Pulmonary artery endothelial cell (primary cell): ENCODE measurements around the gene NOP56. TPM values are rescaled to one million over a fixed set of nuclear protein-coding genes. Genes with fewer than 3 reads are reported as not detected.

Experiments
- DNase-seq: peaks from one replicate; pipeline ENCODE4 v3.0.0-alpha.2; 2011; ENCODE audit warnings: low read depth, low spot score
- total RNA-seq: library from RNA; depleted of rRNA; stranded (reverse); fragments of >200 nt; gene quantifications from 2 replicates; pipeline ENCODE4 v1.2.3, GENCODE V29; 2014

NOP56 gene, protein sequence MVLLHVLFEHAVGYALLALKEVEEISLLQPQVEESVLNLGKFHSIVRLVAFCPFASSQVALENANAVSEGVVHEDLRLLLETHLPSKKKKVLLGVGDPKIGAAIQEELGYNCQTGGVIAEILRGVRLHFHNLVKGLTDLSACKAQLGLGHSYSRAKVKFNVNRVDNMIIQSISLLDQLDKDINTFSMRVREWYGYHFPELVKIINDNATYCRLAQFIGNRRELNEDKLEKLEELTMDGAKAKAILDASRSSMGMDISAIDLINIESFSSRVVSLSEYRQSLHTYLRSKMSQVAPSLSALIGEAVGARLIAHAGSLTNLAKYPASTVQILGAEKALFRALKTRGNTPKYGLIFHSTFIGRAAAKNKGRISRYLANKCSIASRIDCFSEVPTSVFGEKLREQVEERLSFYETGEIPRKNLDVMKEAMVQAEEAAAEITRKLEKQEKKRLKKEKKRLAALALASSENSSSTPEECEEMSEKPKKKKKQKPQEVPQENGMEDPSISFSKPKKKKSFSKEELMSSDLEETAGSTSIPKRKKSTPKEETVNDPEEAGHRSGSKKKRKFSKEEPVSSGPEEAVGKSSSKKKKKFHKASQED
- 240 and 241 TPM in 2 replicates for total RNA-seq

DNA sequence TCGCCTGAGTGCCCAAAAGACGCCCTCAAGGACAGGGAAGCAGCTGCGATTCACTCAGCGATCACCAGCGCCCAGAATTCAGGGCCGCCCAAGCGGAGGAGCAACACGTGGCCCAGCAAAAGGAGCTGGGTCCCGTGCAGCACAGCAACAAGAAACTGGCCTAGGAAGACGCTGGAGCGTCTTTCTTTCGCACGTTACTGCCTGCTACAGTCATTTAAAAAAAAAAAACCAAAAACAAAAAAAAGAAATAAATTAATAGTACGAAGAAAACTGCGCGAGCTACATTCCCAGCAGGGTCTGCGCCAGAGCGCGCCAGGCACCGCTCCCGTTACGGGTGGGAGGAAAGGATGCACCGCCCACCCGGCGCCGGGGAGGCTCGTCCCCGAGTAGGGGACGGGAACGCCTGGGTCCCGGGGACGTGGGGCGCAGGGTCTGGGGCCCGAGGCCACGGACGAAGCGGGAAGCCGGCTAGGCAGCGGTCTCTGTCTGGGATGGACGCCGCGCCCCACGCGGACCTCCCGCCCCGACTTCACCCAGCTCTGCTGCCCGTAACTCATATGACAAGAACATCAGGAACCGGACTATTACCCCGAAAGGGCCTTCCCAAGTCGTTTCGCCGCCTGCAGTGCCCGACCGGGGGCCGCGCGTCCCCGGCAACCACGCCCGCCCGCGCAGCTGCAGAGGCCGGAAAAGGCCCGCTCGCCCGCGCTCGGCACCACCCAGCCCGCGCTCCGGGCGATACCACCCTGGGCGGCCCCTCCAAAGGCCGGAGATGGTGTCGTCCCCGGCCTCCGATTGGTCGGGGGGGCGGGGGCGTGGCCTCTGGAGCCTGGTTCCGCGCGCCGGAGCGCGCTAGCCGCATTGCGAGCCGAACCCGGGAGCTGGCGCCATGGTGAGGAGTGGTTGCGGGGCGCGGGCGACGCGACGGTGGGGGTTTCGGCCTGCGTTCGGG lies at the start of gene NOP56:
TSS of gene NOP56 (plus strand) at position 861 of the 952 bp plus-strand sequence. CDS start at position 890, 29 bp downstream.
- DNase-seq = peak; percentile 64

DNA sequence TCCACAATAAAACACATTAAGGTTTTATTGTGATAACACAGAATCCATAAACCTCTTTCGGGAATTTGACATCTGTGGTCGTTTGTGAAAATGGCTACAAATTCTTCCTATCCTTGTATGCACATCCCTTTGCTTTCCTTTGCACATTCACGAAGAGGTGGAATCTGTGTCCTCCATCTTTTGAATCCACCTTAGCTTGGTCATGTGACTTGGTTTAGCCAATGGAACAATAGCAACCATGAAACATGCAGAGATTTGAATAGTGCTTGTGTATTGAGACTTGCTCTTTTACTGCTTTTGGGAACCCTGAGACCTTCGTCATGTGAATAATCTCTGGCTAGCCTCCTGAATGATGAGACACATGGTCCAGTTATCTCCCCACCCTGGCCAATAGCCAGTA lies 49.7 kb upstream of the NOP56 start:
- DNase-seq = no peak

- no peak for DNase-seq
Observed at GRCh38 chr20:2603816-2604505, 48.5 kb upstream of the NOP56 start.

DNA sequence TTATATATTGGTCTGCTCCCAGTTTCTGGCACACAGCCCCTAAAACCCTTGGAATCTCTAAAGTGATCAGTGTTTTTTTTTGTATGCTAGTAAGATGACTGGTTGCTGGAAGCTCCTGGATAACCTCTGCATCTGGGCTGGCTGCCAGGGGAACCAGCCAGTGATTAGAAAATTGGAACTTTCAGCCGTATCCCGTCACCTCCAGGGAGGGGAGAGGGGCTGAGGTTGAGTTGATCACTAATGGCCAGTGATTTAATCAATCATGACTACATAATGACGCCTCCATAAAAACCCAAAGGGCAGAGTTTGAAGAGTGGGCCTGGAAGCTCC lies 48.0 kb upstream of the NOP56 start:
- DNase-seq = no peak

DNA sequence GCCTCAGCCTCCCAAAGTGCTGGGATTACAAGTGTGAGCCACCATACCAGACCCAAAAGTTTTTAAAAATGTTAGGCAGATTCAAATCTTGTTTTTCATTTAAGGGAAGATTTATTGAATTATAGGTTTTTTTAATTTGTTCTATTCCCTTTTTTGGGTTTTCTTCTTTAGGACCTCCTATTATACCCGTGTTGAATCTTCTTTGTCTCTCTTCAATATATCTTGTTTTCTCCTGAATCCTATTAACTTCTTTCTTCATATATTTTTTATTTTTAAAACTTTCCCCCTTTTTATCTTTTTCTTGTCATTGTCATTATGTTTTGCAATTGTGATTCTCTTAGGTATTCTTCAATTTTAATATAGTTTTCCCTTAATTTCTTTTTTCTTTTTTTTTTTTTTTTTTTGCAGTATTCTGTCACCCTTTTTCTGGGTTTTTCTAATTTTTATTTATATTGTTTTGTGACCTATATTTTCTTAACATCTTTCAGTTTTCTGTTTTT lies 45.9 kb upstream of the NOP56 start:
- DNase-seq = no peak

DNA sequence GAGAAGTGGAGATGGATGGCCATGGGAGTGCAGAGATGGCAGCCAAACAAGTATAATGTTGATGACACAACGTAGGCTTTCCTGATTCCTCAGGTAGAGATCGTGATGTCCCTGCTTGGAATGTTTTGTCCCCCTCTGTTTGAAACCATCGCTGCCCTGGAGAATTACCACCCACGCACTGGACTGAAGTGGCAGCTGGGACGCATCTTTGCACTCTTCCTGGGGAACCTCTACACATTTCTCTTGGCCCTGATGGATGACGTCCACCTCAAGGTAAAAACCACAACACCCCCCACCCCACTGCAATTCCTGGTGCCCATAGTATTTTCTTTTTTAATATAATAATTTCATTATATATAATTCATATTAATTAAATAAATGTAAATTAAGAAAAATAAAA lies 42.1 kb upstream of the NOP56 start:
- DNase-seq = no peak

DNA sequence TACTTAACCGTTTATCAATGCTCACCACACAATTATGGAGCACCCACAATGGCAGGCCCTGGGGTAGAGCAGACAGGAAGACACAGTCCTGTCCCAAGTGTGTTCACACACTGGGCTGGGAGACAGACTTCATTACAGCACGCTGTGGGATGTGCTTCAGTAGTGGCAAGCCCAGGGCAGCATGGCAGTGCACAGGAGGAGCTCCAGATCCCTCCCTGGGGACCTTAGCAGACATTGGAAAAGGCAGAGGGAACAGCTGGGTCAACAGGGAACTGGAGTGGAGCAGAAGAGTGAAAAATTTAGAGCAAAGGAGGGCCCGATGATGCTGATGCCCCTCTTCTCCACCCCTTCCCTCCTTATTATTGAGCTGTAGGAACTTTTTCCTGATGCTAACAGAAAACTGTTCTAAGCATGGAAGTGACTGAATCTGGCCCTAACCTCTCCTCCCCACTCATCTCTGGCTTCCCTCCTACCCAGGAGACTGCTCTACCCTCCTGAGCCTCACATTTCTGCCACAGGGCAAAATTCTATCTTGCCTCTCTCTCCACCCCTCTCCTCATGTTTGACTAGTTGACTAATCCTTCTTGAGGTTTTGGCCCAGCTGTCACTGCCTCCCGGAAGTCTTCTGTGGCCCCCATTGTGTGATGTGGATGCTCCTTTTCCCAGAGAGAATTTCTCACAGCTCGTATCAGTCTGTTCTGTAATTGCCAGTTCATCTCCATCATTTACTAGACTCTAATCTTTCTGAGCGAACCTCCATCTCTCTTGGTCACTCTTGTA lies 41.3 kb upstream of the NOP56 start:
- DNase-seq = no peak

GRCh38 chr20:2612073-2612472 lies 40.4 kb upstream of the NOP56 start:
- no peak for DNase-seq

DNA sequence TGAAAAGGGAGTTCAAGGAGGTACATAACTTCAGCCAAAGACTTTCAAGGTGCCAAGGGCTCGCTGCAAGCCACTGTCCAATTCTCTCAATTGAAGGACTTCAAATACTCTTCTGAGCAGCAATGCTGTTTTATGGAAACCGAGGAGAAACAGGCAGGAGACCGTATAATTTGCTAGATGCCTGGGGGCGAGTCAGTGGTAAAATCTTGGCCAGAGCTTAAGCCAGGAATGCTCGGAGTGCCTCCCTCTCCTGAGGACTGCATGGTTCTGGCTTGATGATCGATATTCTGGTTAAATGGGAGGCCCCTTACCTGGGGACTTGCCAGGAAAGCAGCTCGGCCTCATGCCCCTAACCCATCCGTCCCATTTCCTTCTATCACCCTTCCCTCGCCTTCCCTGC lies 35.8 kb upstream of the NOP56 start:
- no peak for DNase-seq

DNA sequence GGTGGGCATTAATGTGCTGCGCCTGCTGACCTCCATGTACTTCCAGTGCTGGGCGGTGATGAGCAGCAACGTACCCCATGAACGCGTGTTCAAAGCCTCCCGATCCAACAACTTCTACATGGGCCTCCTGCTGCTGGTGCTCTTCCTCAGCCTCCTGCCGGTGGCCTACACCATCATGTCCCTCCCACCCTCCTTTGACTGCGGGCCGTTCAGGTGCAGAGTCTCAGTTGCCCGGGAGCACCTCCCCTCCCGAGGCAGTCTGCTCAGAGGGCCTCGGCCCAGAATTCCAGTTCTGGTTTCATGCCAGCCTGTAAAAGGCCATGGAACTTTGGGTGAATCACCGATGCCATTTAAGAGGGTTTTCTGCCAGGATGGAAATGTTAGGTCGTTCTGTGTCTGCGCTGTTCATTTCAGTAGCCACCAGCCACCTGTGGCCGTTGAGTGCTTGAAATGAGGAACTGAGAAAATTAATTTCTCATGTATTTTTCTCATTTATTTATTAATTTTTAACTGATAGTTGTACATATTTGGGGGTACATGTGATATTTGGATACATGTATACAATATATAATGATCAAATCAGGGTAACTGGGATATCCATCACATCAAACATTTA lies 35.2 kb upstream of the NOP56 start:
- no peak for DNase-seq

- DNase-seq = no peak
Observed at GRCh38 chr20:2618815-2619214, 33.6 kb upstream of the NOP56 start.

- DNase-seq = no peak
Observed at GRCh38 chr20:2619337-2619736, 33.1 kb upstream of the NOP56 start.

DNA sequence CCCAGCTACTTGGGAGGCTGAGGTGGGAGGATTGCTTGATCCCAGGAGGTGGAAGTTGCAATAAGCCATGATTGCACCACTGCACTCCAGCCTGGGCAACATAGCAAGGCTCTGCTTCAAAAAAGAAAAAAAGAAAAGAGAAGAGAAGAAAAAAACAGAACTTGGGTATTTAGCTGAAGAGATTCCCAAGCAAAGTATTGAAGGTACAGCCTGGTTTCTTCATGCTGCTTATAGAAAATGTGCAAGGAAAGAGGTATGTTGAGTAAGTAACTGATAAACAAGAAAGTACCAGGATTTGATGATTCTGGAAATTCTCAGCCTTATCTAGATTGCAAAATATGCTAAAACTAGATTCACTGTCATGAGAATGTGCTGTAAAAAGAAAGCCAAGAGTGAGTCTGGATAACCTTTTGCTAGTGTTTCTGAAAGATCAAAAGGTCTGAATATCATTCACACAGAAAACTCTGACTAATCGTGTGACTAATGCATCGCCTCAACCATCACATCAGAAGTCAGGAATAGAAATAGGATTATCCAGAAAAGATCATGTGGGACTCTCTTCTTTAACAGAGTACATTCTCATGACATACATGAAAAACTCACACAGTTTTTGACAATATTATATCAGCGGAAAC lies 32.4 kb upstream of the NOP56 start:
- DNase-seq = no peak

- no peak for DNase-seq
Observed at GRCh38 chr20:2624190-2624589, 28.2 kb upstream of the NOP56 start.

DNA sequence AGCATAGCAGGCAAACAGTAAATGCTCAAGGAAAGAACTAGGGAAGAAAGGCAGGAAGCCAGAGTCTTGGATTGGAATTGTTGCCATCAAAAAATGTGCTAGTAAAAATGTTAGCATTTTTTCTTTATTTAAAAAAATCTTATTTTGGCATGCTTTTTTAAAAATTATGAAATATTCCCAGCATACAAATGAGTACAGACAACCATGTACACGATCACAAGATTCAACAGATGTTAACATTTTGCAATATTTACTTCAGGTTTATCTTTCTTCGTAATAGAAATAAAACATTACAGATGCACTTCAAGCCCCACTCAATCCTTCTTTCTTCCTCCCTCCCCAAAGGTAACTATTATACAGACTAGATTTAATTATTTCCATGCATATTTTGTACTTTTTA lies 27.4 kb upstream of the NOP56 start:
- no peak for DNase-seq

GRCh38 chr20:2626853-2627541 lies 25.4 kb upstream of the NOP56 start:
- peak; percentile 22 for DNase-seq

DNA sequence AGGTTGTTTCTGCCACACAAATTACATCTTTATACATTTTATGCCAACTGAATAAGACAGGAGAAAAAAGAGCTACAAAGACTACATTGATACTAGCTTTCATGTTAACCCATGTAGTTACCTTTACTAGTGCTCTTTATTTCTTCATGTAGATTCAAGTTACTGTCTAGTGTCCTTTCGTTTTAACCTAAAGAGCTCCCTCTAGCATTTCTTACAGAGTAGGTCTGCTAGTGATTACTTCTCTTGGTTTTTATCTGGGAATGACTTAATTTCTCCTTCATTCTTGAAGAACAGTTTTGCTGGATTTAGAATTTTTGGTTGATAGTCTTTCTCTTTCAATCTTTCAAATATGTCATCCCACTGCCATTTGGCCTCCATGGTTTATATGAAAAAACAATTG lies 21.2 kb upstream of the NOP56 start:
- DNase-seq = no peak

DNA sequence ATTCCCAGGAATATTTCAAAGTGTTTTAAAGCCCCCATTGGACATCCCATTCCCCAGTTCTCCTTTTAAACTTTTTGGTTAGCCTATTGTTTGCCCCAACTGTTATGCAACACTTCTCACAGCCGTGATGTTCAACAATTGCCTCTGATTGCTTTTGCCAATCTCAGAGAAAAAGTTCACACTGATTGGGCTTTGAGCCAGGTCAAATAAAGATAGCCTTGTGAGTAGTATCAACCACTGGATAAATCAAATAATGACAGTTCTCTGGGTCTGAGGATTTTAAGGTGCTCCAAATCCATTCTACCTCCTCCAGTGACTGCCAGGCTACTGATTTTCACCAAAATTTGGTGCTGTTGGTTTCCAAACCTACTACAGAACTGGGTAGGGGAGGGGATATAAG lies 19.1 kb upstream of the NOP56 start:
- no peak for DNase-seq

DNA sequence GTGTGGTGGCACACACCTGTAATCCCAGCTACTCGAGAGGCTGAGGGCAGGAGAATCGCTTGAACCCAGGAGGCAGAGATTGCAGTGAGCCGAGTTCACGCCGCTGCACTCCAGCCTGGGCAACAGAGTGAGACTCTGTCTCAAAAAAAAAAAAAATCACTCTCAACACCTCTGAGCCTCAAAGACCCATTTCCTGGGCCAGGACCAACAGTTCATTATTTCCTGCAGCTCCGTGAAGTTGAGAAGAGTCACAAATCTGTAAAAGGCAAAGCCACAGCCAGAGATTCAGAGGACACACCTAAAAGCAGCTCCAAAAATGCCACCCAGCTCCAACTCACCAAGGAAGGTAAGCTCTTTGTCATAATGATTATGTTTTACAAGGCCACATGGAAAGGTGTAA lies 15.2 kb upstream of the NOP56 start:
- DNase-seq = no peak
